Stimulated activated CD8-positive, alpha-beta memory T cell treated with anti-CD3 and anti-CD28 coated beads, Interleukin-2, amount 100 ng/mL, for 48 hours (primary cell): ENCODE data around the gene AOPEP.

Experiments
- DNase-seq, 2 donors: peaks; one replicate each; pipeline ENCODE4 v3.0.0-alpha.2; 2020; ENCODE audit warnings: low read depth in 2 of 2

AOPEP gene

DNA sequence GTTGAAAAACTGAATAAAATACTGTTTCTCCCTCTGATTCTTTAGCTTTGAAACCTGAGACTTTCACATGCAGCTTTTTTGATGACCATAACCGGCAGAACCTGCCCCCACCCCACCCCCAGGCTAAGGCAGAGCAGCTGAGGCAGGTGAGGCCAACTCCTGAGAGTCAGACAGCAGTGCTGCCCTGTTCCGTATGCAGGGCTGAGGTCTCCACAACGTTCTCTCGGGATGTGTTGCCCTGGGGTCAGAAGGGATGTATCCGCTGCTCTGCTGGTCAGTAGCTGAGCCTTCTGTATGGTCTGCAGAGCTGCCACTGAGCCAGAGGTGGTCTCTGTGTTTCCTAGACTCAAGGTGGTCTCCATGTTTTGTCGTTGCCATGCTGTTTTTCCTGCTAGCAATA lies 190.5 kb downstream of the AOPEP start:
- no peak for DNase-seq

DNA sequence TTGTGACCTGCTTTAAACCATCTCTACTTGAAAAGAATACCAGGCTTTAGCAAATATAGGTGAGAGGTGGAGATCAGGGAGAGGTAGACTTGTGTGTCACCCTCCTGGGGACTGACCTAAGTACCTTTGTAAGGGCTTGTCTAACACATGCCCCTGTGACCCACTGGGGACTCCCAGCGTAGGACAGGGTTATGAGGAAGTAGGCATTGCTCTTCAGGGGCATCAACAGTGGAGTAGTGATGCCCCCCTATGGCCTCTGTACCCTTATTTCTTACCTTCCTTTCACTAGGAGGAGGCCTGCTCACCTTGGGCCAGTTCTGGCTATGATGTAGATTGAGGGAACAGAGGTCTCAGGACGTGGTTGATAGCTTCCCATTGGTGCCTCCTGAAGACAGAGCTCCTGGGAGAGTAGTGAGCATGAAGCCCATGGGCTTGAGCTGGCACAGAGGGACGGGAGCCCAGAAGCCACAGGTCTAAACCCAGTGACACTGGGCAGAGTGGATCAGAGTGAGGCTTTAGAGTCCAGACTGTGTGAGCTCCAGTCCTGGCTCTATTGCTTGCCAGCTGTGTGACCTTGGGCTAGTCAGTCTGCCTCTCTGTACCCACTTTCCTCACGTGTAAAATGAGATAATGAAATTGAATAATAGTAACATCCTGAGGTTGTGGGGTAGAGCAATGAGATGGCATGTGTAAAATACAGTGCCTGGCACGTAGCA lies 191.7 kb downstream of the AOPEP start:
- DNase-seq, result no peak

DNA sequence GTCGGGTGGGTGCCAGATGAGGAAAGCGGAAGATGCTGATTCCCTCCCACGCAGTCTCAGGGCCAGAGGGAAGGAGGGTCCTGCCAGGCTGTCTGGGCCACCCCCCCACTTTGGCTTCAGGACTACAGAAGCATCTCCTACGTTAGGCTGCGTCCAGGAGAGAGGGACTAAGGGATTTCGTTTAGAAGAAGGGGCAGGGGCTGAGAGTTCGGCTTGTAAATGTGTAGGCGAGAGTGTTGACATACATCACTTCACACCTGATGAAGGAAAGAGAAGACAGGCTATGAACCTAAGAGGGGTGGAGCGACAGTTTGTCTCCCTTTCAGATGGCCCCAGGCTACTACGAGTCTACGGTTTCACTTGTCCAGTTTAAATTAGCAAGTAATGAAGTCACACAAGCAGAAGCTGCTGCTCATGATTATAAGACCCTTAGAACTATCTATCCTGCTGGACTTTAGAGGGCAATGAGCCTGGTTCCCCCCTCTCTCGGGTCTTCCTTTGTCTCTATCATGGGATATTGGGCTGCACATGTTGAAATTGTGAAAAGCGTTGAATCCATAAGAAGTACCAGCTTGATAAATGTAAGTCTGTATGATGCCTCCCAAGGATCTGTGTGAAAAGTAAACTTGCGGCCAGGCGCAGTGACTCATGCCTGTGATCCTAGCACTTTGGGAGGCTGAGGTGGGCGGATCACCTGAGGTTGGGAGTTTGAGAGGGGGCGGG lies 193.0 kb downstream of the AOPEP start:
- no peak for DNase-seq

DNA sequence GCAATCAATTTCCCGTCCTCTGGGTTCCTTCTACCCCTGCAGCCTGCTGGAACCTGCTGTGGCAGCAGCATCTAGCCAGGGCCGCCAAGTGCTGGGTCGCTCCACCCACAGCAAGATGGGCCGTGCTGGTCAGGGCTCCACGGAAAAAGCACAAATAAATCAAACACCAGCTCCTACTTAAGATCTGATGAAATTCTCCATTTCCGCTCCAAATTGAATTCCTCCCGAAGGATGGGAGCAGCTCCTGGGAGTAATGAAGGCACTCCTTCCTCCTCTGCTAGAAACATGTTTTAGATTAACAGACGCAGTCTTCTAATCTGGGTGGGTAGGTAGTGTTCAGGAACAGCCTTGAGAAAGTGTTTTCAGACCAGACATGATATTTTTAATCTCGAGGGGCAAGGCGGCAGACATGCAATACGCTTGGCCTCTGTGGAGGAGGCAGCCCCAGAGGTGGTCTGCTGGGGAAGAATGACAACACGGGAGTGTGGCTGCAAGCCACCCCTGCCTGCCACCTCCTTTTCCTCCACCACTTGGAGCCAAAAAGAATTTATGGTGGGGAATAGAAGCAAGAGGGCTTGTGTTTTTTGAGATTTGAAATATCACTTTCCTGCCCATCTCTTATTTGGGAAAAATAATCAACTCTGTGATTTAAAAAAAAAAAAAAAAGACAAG lies 194.1 kb downstream of the AOPEP start:
- no peak for DNase-seq

DNA sequence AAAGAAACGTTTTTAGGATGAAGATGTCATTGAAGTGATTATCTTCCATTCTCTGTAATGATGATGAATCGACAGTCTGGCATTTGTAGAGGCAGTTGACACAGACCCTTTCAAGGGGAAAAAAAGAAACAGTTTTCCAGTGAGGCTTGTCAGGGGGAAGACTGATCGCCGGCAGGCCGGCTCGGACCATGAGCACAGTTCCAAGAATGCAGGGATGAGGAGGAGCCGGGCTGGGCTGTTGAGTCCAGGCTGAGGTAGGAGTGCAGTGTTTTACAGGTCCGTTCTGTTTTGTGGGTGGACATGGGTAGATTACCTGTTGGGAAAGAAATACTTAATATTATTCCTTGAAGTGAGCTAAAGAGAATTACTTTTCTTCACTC lies 194.6 kb downstream of the AOPEP start:
- DNase-seq, result no peak

DNA sequence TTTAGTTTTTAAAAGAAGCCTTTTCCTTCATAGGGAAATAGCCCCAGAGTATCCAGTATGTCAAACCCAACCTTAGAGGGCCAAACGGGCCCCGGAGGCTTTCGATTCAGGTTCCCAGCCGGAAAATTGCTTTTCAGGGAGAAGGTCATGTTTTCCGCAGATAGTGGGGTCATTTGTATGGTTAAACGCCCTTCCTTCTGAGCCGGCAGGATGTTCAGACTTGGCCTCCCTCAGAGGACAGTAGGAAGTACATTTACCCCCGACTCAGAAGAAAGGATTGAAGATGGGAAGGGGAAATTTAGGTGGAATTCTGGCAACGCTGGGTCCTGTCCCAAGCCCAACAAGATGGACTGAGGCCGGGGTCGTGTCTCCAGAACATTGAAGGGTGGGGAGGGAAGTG lies 195.2 kb downstream of the AOPEP start:
- DNase-seq, result no peak

DNA sequence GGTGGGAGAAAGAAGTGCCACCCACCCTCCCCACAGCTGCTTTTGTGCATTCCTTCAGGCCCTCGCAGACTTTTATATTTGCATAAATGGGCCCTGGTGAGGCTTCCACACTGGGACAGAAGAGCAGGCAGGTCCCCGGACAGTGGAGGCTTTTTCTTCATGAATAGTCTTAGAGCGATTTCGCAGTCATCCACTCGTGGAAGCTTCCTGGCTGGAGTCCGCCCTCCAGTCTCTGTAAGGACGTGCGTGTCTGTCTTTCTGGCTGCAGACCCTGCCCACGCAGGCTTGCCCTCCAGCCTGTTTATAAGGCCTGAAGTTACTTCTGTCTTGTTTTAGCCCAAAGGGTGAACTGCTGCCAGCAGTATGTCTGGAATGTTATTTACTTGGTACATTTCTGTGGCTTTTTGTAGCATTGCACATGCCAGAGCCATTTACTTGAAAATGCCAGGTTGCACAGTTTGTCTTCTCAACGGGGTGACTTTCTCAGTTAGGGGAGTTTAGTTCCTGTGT lies 195.7 kb downstream of the AOPEP start:
- DNase-seq, result no peak

DNA sequence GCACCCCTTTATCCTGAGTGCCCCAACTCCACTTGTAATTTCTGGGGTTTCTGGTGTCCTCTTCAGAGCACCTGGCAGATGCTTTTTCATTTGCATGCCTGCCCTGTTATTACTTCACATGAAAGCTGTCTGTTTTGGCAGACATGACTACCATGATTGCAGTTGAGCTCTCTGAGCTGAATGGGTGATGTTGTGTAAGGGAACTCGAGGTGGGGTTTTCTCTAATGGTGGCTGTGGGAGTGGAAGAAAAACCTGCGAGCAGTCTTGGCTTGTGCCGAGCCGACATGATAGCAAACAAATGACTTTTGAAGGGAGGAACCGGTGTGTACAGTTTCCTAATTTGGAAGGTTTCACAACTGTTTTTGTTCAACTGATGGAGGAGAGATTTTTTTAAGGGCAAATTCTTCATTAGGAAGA lies 196.2 kb downstream of the AOPEP start:
- DNase-seq, result no peak

DNA sequence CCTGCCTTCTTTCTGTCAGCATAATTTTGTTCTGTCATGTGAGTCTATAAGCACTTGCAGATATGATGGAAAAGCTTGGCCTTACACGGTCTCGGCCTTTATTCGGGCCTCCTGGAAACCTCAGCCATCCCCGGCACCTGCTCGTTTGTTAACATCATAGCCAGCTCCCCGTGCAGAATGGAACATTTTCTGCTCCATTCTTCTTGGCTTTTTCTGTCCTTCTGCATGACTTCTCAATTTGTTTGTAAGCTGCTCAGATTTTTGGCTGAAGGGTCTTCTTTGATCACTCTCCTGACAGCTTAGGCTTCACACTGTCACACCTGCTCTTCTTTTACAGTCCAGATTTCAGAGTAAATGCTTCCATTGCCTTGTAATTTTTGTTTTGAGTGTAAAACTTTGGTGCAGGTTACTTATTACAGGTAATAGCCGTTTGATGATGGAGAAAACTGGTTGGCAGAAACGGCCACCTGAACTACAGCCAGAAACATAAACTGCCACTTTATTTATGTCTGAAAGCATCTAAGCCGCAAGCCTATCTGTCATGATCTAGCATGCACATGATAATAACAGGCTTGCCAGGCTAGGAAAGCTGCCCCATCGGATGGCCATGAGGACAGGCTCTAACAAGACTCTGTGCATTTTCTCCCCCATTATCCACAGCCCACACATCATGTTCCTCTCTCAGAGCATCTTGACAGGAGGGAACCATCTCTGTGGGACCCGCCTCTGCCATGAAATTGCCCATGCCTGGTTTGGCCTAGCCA lies 197.0 kb downstream of the AOPEP start:
- no peak for DNase-seq

DNA sequence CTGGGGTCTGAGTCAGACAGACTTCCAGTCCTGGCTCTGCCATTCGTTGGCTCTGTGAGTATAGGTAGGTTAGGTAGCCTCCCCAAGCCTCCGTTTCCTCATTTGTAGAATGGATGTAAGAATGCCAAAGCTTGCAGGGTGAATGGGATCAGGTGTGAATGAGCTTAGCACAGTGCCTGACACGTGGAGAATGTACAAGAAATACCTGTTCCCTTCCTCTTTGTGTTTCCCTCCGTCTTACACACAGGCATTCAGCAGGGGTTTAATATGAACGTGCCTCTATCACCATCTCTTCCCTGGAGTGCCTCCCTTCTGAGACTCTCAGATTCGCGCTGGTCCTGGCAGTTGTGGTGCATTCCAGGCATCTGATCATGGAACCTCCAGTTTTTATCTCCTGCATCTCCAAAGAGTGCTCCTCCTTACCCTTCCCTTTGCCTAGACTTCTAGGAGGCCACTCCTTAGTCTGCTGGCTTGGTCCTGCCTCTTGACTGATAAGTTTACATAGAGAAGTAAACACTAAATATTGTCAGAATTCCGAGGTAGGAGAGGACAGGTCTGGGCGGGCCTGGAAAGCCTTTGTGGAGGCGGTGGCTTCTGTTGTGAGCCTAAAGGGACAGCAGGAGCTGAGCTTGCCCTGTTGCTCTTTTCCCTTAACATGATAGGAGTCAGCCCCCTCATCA lies 199.4 kb downstream of the AOPEP start:
- DNase-seq, result no peak

DNA sequence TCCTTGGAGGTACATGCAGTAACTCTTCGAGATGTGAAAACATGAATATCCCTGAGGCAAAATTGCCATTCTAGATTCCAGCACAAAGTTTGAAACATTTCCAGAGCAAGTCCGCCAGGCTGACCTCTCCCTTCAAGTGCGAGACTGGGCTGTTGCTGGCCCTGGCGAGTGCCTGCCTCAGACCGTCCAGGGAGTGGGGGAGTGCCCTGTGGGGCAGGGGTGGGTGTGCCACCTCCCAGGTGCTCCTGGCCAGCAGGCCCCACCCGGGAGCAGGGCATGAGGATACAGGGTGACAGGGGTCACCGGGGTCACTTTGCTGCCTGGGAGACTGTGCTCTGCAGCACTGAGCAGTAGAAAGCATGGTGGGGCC lies 199.9 kb downstream of the AOPEP start:
- no peak for DNase-seq

DNA sequence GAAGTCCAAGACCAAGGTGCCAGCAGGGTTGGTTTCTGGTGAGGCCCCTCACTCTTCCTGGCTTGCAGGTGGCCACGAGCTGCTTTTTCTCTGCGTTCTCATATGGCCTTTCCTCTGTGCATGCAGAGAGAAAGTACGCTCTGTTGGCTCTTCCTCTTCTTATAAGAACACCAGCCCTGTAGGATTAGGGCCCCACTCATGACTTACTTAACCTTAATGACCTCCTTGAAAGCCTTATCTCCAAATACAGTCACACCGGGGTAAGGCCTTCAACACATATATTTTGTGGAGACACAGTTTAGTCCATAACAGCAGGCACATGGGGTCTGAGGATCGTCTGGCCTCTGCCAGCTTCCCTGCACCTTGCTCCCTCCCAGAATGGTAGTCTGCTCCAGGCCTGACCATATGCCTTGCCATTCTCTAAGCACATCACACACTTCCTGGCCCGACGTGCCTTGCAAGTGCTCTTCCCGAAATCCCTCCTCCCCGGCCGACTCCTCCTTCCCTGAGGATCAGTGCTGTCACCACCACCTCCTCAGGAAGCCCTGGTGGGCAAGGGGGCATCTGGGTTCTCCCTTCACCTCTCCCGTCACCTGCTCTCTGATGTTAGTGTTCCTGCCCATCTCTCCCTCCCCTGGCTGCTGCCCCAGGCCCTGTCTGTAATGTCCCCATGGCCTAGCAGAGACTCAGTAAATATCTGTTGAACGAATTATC lies 200.7 kb downstream of the AOPEP start:
- no peak for DNase-seq

DNA sequence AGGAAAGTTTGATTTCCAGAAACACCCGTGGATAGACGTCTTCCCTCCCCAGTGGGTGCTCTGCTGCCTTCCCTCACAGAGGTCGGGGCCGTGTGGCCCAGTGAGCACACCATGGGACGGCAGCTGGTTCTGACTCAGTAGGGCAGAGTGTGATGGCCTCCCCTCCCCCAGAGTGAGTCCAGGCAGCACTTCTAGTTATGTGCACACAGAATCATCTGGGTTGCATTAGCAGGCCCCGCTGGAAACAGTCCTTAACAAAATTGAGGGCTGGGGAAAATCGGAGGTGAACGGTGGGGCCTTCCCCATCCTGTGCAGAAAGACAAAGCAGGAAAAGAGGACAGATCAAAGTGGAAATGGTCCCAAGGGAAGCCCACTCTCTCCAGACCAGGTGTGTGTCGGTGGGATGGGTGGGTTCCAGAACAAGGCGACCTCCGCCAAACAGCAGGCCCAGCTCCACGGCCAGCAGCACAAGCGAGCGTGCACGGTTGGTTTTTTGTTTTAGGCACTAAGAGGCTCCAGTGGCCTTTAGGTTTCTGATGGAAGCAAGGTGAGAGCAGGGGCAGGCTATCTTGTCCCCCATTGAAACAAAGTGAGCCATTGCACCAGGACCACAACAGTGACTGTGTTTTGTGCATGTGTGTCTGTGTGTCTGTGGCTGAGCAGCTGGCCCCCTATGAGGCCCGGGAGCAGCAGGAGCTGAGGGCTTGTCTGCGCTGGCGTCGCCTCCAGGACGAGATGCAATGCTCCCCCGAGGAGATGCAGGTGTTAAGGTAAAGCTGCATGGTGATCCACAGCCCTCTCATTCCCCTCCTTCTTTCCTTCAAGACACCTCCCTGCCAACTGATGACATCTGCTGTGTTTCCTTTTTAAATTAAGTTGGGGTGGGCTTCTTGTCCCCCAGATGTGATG lies 201.5 kb downstream of the AOPEP start:
- DNase-seq, result no peak

DNA sequence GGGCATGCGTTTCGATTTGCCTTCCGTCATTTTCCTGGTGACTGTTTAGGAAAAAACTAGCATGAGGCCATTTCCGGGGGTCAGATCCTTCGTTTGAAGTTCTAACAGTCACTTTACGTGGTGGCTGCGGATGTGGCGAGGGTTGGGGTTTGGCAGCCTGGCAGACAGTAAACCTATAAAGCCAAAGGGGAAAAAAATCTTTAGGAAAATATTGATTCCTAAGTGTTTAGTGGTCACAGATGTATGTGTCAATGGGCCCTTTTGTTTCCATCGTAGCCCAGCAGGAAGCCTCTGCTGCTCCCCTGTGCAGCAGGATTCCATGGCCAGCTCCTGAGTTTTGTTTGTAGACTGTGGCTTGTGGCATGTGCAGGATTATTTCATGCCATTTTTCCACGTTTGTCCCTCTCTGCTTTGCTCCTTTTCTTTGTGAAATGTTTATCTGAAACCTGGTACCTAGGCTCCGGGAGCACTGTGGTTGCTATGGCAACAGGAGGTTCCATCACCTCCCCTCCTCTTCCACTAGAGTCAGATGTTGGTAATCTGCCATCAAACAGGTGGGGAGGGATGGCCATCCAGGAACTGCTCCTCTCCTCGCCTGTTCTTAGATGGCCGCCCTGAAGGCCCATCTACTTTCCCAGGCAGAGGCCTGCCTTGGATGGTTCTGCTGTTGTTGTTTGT lies 202.3 kb downstream of the AOPEP start:
- no peak for DNase-seq

DNA sequence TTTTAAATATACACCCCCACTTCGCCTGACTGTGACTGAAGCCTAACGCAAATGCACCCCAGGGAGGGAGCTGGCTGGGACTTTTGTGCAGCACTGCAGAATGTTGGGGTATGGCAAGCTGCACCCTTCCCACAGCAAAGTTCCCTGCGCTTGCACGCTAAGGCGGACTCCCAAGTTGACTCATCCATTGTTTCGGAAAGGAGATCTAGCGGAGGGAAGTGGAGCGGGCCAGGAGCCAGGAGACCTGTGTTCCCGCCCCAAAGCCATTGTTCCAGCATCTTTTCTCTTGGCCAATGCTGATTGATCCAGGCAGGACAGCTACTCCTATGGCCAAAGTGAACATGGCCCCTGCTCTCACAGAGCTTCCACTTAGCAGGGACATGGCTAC lies 202.9 kb downstream of the AOPEP start:
- no peak for DNase-seq

DNA sequence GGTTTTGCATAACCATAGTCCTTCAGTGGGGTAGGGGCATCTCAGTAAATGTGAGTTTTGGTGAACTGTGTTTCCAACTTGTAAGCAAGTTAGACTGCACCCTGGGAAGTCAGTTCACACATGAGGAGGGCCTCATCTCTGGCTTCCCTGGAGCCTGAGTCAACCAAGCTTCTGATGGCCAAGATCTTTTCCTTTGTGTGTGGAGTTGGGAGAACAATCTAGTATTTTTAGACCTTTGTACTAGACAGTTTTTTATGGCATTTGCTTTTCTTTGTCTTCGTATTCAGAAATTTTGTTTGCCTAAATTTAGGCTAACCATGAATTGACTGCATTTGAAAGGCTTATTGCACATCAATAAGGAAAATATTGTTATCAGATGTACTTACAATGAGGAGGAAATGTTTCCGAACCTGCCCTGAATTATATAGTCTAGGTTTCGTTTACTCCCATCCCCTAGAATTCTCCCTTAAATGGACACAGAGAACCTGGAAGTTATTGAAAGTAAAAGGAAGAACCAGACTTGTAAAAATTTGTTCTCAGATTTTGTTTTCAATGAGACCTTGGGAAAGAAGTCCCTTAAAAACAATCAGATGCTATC lies 204.6 kb downstream of the AOPEP start:
- no peak for DNase-seq

DNA sequence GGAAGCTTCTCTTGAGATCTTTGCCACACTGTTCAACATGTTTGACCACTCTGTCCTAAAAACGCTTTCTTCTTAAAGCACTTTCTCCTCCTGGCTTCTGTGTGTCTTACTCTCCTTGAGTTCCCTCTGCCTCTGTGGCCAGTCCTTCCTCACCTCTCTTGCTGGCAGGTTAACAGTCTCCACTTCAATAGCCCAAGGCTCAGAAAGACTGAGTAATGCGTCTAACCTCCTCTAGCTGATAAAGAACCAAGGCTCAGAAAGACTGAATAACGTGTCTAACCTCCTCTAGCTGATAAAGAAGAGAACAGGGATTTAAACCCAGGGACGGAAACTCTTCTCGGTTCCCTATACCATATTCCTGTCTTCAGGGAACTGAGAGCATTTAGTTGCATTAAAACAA lies 205.2 kb downstream of the AOPEP start:
- DNase-seq, result no peak

DNA sequence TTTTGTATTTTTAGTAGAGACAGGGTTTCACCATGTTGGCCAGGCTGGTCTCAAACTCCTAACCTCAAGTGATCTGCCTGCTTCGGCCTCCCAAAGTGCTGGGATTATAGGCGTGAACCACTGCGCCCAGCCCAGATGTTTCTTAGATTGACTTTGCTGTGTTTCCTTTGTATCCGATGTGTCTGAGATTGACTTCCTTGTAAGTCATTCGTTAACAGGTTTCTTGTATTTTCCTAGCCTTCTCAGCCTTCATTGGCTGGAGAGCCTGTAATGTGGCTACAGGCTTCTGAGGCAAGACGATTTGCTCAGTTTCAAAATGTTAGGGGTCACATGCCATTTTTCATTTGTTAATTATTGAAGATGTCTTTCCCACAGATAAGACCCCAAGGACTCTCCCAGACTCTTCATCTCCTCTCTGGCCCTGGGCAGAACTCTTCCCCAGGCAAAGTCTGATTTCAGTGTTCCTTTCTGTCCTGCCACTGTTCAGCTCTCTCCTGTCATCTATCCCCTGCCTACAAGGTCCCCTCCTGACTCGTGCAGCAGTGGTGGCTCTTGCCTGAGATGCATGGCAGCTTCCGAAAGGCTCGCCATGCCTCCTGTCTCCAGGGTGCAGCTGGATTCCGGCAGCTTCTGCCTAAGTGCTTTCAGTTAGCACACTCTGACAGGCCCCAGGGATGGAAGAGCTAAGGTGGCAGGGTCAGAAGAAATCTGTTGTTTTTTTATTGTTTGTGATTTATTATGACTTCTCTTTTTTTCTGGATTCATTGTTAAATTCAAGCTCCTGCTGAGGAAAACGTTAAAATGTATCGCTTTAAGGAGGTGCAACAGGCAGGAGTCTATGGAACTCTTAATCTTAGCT lies 206.4 kb downstream of the AOPEP start:
- no peak for DNase-seq
